HG03196 (cell line): ENCODE results near the gene GOLGA6L22.
"Not testable (repeated sequence)": the region's sequence is repeated elsewhere in the genome, so short reads cannot be mapped to it uniquely, and the experiment has no call there.

ENCODE experiments used
- ATAC-seq: cut with Tn5 transposase; IDR thresholded peaks from one replicate; pipeline ENCODE4 v1.9.1; 2021; ENCODE audit not compliant: unreplicated experiment

GOLGA6L22 gene, protein sequence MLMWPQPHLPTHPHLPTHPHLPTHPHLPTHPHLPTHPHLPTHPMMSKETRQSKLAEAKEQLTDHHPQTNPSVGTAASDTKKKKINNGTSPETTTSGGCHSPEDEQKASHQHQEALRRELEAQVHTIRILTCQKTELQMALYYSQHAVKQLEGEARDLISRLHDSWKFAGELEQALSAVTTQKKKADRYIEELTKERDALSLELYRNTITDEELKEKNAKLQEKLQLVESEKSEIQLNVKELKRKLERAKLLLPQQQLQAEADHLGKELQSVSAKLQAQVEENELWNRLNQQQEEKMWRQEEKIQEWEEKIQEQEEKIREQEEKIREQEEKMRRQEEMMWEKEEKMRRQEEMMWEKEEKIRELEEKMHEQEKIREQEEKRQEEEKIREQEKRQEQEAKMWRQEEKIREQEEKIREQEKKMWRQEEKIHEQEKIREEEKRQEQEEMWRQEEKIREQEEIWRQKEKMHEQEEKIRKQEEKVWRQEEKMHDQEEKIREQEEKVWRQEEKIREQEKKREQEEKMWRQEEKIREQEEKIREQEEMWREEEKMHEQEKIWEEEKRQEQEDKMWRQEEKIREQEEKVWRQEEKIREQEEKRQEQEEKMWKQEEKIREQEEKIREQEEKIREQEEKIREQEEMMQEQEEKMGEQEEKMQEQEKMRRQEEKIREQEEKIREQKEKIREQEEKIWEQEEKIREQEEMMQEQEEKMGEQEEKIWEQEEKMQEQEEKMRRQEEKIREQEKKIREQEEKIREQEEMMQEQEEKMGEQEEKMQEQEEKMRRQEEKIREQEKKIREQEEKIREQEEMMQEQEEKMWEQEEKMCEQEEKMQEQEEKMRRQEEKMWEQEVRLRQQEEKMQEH

DNA sequence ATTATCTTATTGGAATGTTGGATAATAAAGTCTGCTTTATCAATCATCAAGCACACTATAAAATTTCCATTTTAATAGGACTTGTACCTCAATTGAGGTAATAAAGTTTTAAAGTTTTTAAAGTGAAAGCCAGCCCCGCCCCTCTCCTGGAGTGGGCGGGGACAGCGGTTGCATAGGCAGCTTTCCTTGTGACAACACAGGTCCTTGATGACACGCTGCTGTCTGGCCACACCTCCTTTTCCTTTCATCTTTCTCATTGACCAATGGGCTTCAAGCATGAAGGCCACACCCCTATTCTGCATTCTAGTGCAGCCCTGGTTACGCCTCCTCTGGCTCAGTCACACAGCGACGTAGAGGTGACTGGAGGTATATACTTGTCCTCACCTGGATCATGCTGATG lies at the start of gene GOLGA6L22:
Gene GOLGA6L22, plus strand, starts transcription at position 301 of the 400 bp plus-strand sequence. Its CDS starts 91 bp downstream, at position 392.
- not testable (repeated sequence) for ATAC-seq

DNA sequence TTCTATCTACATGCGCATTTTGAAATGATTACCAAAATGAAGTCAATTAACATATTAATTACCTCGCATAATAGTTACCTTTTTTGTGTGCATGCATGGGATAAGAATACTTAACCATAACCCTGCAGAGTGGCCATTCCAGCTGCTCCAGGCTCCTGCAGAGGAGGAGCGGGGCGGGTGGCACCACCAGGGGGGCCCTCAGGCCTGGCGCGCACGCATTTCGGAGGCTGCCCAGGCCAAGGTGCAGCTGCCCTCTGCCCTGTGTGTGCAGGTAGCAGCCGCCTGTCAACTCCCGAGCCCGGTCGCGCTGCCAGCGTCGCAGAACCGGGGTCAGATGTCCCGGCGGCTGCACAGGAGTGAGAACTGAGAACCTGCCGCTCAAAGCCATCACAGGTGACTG lies 41.4 kb upstream of the GOLGA6L22 start:
- ATAC-seq: not testable (repeated sequence)

DNA sequence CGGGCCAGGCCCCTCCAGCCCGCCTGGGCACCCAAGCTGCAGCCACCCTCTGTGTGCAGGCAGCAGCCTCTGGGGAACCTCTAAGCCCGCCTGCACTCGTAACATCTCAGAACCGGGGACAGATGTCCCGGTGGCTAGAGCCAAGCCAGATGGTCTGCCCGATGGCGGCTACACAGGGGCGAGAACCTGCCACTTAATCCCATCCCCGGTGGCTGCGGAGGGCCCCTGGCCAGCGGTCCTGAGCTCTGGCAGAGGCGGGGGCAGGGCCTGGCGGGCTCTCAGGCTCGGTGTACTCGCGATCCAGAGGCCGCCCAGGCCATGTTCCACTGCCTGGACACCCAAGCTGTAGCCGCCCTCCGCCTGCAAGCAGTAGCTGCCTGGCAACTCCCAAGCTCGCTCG lies 40.9 kb upstream of the GOLGA6L22 start:
- not testable (repeated sequence) for ATAC-seq

DNA sequence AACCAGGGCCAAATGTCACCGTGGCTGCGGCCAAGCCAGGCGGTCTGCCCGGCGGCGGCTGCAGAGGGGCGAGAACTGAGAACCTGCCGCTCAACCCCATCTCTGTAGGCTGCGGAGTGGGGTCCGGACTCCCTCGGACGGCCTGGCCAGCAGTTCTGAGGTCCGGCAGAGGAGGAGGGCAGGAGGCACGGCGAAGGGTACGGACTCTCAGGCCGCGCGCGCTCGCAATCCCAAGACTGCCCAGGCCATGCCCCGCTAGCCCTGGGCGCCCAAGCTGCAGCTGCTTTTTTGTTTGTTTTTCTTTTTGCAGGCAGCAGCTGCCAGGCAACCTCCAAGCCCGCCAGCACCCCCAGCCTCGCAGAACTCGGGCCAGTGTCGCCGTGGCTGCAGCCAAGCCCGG lies 40.5 kb upstream of the GOLGA6L22 start:
- not testable (repeated sequence) for ATAC-seq

DNA sequence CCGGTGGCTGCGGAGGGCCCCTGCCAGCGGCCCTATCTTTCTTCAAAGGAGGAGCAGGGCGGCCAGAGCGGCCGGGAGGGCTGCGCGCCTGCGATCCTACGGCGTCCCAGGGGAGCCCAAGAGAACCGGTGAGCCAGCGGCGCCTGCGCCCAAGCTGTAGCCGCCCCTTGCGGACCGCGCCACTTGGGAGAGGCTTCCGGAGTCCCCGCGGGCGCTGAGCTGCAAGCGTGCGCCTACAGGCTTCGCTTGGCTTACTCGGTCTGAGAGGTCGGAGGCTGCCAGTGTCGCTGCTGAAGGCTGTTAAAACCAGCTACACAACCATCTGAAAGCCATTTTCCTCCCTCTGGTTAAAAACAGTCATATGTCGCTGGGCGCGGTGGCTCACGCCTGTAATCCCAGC lies 40.0 kb upstream of the GOLGA6L22 start:
- not testable (repeated sequence) for ATAC-seq

DNA sequence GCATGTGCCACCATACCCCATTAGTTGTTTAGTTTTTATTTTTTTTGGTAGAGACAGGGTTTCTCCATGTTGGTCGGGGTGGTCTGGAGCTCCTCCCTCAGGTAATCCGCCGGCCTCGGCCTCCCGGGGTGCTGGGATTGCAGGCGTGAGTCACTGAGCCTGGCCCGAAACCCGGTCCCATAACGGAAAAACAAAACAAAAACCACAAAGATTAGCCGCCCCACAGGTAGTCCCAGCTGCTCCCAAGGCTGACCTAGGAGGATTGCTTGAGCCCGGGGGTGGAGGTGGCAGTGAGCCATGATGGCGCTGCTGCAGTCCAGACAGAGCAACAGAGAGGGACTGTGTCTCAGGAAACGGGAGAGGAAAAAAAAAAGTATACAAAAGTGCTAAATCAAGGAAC lies 38.4 kb upstream of the GOLGA6L22 start:
- not testable (repeated sequence) for ATAC-seq

DNA sequence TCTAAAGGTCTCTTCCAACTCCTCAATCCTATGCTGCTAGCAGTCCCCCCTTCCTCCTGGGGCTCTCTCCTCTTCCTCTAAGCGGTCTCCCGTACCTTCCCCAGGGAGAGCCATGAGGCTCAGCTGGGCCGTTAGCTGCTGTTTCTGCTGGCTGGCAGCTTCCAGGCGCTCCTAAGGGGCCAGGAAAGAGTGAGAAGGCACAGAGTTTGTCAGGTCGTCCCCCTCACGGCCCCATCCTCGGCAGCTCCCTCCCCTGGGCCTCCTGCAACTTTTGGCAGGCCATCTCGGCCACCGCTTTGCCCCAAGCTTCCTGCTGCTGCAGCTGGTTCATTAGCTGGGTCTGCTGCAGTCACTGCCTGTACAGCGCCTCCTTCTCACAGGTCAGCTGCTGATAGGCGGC lies 29.3 kb upstream of the GOLGA6L22 start:
- not testable (repeated sequence) for ATAC-seq

DNA sequence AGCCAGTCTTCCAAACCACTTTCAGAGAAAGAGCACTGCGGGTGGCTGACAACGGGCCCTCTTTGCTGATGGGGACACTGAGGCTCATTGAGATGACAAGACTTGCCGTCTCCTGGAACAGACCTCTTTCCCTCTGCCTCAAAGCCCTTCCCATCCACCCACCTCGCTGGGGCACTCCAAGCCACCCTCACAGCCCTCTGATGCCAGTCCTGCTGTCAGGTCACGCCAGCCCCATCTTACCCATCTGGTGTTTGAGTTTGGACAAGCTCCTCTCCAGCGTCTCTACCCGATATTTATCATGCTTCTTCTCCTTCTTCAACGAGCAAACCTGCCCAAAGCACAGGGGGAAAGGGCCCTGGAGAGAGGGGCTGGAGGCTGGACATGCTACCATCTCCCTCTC lies 27.0 kb upstream of the GOLGA6L22 start:
- not testable (repeated sequence) for ATAC-seq

DNA sequence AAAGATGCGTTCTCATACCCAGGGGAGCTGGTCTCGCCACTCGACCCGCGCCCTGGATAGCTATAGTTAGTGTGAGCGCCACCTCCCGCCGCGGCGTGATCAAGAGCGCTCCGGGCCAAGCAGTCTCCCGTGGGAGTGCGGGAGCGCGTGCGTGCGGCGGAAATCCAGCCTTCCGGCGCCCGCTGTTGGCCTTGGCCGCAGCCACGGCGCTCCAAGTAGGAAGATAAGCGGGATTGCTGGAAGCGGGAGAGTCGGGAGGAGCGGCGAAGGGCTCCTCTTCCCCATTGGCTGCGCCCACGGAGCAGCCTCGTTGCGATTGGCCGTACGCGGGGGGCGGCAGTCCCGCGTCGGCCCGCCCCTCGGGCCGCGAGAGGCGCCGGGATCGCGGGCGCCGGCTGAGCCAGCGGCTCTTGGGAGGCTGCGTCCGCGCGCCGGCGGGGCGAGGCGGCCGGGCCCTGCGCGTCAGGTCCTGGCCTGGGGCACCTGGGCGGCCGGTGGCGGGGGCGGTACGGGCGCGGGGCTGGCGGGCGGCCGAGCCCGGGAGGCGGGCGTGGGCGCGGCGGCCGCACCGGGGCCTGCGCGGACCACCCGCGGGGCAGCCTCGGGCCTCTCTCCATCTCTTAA lies 35.9 kb downstream of the GOLGA6L22 start:
- ATAC-seq: not testable (repeated sequence)

DNA sequence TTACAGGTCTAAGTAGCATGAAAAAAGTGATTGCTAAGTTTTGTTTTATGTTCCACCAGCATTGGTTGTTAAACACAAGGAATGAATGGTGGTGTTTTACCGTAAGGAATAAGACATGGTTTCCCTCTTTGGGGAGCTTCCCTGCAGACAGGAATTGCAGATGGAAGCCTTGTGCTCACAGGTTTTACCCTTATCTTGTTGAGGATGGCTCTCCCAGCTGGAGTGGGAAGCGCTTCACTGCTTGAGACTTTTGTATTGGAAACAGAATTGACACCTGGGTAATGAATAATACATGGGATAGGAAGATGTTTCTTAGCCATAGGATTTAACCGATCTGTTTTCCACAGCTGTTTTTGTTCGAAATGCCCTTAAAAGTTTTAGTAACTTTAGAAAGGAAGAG lies 38.5 kb downstream of the GOLGA6L22 start:
- ATAC-seq: not testable (repeated sequence)

DNA sequence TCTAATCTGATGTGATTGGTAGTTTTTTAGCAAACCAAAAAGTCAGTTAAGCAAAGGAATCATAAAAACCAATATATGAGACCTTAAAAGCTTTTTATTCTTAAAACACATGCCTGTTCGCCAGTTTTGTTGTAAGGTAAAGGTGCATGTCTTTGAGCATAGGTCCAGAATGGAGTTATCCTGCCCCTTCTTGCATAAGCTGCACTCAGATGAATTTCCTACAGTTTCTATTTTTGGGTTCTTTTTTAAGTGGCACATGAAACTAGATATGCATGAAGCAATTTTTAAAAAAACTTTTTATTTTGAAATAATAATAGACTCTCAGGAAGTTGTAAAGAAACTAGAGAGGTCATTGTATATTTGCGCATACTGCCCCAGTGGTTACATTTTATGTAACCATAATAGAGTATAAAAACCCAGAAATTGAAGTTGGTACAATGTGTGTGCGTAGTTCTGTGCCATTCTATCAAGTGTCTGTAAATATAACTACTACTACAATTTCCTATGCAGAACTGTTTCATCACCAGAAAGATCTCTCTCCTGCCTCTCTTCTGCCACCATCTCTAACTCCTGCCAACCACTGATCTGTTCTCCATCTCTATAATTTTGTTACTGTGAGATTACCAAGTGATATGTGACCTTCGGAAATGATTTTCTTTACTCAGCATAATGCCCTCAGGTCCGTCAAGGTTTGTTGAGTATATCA lies 39.7 kb downstream of the GOLGA6L22 start:
- ATAC-seq: not testable (repeated sequence)

DNA sequence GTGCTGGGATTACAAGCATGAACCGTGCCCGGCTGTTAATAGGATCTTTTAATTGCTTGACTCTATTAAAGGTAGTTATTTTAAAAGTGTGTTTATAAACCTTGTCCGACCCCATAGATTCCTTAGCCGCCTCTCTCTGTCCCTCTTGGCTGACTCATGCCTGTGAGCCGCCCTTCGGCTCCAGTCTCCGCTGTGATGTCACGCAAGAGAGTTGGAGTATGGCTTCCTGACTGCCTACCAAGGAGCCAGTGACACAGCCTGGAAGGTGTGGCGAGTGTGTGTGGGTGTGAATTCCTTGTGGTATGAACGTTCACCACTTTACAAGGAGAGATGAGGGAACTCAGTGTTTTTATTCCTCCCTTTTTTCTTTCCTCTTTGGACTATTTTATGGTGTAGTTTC lies 43.6 kb downstream of the GOLGA6L22 start:
- ATAC-seq: not testable (repeated sequence)

DNA sequence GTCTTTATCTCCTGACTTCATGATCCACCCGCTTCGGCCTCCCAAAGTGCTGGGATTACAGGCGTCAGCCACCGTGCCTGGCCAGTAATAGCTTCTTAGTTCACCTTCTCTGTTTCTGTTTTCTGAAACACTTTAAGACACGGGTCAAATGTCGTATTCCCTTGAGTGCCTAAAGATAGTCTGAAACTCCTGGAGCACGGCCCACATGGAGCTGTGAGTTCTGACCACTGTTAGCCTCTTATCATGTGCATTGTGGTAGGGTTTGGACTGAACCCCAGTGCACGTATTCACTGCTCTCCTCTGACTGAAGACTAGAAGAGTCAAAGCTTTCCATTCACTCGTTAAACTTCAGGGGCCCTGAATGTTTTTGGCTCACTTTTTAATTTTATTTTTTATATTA lies 48.3 kb downstream of the GOLGA6L22 start:
- not testable (repeated sequence) for ATAC-seq

DNA sequence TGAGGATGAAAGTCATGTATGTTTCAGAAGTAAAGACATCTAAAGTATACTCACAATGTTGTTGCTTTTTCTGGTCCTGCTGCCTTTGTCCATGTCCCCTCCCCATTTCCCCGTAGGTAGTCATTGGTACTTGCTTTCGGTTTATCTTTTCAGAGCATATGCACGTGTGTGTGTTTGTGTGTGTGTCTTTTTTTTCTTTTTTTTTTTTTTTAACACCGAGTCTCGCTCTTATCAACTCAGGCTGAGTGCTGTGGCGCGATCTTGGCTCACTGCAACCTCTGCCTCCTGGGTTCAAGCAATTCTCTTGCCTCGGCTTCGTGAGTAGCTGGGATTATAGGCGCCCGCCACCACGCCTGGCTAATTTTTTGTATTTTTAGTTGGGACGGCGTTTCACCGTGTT lies 57.4 kb downstream of the GOLGA6L22 start:
- ATAC-seq: not testable (repeated sequence)
